Fibroblast of the aortic adventitia (primary cell): Measurements from ENCODE around the gene FSD2. TPM values are rescaled to one million over a fixed set of nuclear protein-coding genes. Genes with fewer than 3 reads are reported as not detected.

ENCODE experiments used
- DNase-seq: peaks from one replicate; pipeline ENCODE4 v3.0.0-alpha.2; 2010; ENCODE audit warnings: low read depth
- H3K4me3 ChIP-seq: 2 replicates; pipeline ENCODE4 v1.5.1; 2011; ENCODE audit warnings: low read depth, mild to moderate bottlenecking, control low read depth, low read length, moderate library complexity
- total RNA-seq: library from RNA; depleted of rRNA; stranded (reverse); fragments of >200 nt; gene quantifications from 2 replicates; pipeline ENCODE4 v1.2.3, GENCODE V29; 2012; ENCODE audit warnings: low replicate concordance
- TF ChIP-seq, protein P1 (sequence below): IDR thresholded peaks from 2 replicates; pipeline ENCODE4 v1.5.1; 2011; ENCODE audit warnings: mild to moderate bottlenecking, low read length, control low read depth, inconsistent platforms; ENCODE audit not compliant: insufficient read depth

FSD2 gene, protein sequence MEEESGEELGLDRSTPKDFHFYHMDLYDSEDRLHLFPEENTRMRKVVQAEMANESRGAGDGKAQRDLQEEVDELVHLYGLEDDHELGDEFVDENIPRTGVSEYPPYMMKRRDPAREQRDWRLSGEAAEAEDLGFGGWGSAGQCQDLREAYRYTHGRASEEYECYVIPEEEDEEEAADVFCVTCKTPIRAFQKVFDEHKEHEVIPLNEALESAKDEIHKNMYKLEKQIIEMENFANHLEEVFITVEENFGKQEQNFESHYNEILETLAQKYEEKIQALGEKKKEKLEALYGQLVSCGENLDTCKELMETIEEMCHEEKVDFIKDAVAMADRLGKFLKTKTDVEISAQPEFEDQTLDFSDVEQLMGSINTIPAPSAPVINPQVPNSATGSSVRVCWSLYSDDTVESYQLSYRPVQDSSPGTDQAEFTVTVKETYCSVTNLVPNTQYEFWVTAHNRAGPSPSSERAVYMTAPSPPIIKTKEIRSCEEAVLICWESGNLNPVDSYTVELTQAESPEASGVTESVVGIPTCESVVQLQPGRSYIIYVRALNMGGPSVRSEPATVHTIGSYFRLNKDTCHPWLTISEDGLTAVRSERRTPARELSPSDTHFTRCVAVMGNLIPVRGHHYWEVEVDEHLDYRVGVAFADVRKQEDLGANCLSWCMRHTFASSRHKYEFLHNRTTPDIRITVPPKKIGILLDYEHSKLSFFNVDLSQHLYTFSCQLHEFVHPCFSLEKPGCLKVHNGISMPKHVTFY
- total RNA-seq = not detected in 2 replicates

DNA sequence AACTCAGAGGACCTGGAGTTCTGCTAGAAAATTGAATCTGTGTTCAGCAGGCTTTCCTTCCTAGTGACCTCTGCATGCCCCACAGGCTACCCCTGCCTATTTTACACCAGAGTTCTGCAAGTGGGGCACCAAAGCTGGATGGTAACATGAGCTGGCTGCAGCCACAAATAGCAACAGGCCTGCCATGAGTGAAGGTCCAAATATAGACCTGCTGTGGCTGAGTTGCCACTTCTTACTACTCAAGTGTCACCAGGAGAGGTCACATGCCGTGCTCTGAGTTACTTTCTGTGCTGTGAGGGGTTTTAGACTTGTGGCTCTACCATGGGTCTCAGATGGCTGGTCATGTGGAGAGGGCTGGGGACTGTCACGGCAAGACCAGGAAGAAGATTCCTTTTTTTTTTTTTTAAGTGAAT is at the start of gene FSD2:
FSD2 (minus strand) TSS at position 76 of the 413 bp plus-strand sequence. CDS start 18,679 bp downstream, outside the sequence.
- H3K4me3 ChIP-seq = no peak within 1 kb of the TSS
- DNase-seq = no peak
- TF ChIP-seq, protein P1, sequence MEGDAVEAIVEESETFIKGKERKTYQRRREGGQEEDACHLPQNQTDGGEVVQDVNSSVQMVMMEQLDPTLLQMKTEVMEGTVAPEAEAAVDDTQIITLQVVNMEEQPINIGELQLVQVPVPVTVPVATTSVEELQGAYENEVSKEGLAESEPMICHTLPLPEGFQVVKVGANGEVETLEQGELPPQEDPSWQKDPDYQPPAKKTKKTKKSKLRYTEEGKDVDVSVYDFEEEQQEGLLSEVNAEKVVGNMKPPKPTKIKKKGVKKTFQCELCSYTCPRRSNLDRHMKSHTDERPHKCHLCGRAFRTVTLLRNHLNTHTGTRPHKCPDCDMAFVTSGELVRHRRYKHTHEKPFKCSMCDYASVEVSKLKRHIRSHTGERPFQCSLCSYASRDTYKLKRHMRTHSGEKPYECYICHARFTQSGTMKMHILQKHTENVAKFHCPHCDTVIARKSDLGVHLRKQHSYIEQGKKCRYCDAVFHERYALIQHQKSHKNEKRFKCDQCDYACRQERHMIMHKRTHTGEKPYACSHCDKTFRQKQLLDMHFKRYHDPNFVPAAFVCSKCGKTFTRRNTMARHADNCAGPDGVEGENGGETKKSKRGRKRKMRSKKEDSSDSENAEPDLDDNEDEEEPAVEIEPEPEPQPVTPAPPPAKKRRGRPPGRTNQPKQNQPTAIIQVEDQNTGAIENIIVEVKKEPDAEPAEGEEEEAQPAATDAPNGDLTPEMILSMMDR = no peak

DNA sequence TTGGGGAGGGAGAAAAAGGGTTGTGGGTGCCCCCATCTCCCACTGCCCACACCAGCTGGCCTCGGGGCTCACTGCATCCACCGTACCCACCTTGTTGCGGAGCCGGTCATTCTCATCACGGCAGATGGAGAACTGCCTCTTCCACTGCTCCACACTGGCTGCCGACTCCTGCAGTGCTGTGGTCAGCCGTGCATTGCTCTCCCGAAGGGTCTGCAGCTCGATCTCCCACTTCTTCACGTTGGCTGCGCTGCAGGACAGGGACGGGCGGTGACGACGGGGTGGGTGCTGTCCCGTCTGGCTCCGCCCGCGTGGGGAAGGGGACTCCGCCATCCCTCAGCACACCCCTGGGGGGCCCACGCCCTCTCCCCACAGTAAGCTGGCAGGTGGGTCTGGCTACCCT is 48.7 kb upstream of the FSD2 start:
- TF ChIP-seq, protein P1 = no peak
- no peak for DNase-seq
- H3K4me3 ChIP-seq = no peak overlapping the region

DNA sequence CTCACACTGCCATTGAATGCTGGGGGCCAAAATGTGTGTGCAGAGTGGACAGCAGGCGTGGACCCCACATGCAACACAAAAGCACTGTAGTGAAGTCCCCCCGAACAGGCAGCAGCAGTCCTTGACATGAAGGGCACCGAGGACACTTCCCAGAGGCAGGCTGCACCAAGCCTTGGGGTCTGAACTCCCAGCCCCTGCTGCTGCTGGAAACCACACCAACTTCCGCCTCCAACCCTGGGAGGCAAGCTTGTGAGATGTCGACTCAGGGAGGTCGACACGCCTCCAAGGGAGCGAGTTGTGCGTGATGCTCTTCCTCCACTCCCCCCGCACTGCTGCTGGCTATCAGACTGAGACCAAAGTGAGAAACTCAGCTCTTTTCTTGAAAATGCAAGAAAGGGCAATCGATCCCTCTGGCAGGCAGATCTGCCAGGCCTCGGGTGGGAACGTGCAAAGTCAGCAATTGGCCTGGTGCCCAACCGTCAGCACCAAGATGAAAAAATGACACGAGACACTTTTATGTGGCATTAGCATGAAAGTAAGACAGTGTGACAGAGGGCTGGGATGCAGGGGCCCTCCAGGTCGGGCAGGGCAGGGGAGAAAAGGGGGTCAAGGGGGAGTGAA is 47.2 kb upstream of the FSD2 start:
- TF ChIP-seq, protein P1 = no peak
- DNase-seq = no peak
- no peak overlapping the region for H3K4me3 ChIP-seq

DNA sequence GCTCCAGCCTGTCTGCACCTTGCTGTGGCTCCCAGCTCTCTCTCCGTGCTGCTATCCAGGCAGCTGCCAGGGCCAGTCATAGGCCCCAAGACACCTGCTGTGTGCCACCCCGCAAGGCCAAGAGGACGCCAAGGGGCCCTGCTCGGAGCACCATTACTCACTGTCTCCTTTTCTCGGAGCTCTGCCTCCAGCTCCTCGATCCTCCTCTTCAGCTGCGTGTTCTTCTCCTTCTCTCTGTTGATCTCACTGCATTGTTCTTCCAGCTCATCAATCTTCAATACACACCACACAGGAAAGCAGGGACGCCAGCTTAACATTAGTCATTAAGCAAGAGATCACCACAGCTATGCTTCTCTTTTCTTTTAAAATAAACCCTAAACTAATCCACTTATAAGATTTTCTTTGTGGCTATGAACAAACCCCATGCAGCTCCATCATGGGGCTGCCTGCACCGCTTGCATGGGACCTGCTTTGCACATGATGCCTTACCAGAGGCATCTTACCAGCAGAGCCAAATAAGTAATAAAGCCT is 46.2 kb upstream of the FSD2 start:
- TF ChIP-seq, protein P1 = no peak
- peak; percentile 81 for DNase-seq
- H3K4me3 ChIP-seq = no peak overlapping the region

DNA sequence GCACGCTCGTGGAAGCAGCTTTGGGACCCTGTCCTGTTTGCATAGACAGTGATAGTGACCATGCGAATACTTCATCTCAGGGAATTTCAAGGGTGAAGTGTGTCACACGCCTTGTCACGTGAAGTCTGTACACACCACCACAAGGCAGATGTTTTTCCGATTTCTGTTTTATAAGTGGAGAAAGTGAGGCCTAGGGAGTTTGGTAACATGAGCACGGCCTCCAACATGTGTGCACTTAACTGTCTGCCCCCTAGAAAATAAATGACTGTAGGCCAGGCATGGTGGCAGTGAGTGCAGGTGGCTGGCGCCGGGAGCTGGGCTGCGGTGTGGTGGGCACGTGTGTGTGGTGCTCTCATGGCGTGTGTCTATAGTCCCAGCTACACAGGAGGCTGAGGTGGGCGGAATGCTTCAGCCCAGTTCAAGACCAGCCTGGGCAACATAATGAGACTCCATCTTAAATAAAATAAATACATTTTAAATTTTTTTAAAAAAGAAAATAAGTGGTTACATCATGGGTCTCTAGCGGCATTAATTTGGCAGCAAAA is 45.5 kb upstream of the FSD2 start:
- no peak for DNase-seq
- H3K4me3 ChIP-seq = no peak overlapping the region
- TF ChIP-seq, protein P1 = no peak

DNA sequence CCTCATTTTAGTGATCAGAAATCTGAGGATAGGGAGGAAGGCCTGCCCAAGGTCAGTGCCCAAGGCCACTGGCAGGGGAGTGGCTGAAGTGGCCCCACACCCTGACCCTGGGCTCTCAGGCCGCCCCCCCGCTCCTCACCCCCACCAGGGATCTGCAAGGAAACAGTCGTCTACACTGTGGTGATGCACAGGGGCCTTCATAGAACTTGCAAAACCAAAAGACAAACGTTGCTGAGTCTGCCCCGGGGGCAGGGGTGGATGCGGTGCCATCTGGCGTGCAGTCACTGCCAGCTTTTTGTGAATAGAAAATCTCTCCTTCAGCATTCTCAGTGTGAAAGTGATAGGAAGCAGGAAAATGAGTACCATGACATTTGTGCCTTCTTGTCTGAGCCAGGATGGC is 44.9 kb upstream of the FSD2 start:
- DNase-seq = no peak
- TF ChIP-seq, protein P1 = no peak
- no peak overlapping the region for H3K4me3 ChIP-seq
